Measurements from ENCODE around the gene E2F7. TPM values are rescaled to one million over a fixed set of nuclear protein-coding genes. Genes with fewer than 3 reads are reported as not detected.

E2F7 gene
- total RNA-seq, 1 donor from 2014 or later: 26.2 TPM

GRCh38 chr12:77023501-77023900 is 41.9 kb downstream of the E2F7 start:
- no peaks in the 10 kb centered on the region for H4K20me1 ChIP-seq (ENCODE audit: insufficient read depth, low read length)
- H3K36me3 Mint-ChIP-seq (ENCODE audit: low read depth, unreplicated experiment): peaks cover 20% of the 10 kb centered on the region
- no peak overlapping the region for H3K9ac ChIP-seq (ENCODE audit: low read length)
- H3K4me2 ChIP-seq (ENCODE audit: low read length): no peak overlapping the region
- H3K4me1 Mint-ChIP-seq (ENCODE audit: low read depth, unreplicated experiment): no peaks in the 10 kb centered on the region
- no peak for FAIRE-seq
- no peak overlapping the region for H2AFZ ChIP-seq (ENCODE audit: low read depth, low read length)
- H3K79me2 ChIP-seq (ENCODE audit: insufficient read depth, low read length): no peaks in the 10 kb centered on the region
- H3K27ac ChIP-seq (ENCODE audit: low read depth, low read length): no peak overlapping the region
- H3K9me3 Mint-ChIP-seq (ENCODE audit: unreplicated experiment): no peaks in the 10 kb centered on the region
- no peak overlapping the region for H3K27ac Mint-ChIP-seq (ENCODE audit: unreplicated experiment)
- TF ChIP-seq EZH2 (IDR thresholded peaks at IDR 0.05; ENCODE audit: insufficient read depth, low read length): no peak
- TF ChIP-seq CTCF (IDR thresholded peaks at IDR 0.05; ENCODE audit: insufficient read depth, low read depth, low read length): no peak
- H3K9me3 ChIP-seq (ENCODE audit: insufficient read depth, low read depth, low read length): no peaks in the 10 kb centered on the region
- no peak overlapping the region for H3K4me3 ChIP-seq (ENCODE audit: insufficient read depth, low read depth, low read length)
- H3K4me1 ChIP-seq (ENCODE audit: insufficient read depth, low read length): no peaks in the 10 kb centered on the region
- H3K36me3 ChIP-seq (ENCODE audit: insufficient read depth, low read length): peaks cover 79% of the 10 kb centered on the region
- no peak for DNase-seq (ENCODE audit: low read depth)
- H3K4me3 Mint-ChIP-seq (ENCODE audit: unreplicated experiment): no peak overlapping the region
- H3K27me3 Mint-ChIP-seq (ENCODE audit: low read depth, unreplicated experiment): no peaks in the 10 kb centered on the region
- H3K27me3 ChIP-seq (ENCODE audit: insufficient read depth, low read length): no peaks in the 10 kb centered on the region

DNA sequence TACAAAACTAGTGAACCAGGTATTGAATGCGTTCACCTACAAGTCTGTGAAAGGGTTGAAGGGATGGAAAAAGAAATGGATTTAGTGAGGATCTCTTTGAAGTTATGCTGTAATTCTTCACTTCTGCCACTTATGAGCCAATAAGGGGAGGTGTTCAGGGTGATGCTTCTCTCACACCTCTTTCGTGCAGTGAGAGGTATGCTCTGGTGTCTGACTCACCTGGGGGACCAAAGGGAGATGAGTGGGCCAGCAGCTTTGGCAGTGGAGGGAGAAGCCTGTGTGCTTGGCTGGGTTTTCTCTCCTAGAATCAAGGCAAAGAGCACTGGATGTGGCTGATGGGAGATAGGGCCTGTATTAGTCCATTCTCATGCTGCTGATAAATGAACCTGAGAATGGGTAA is 45.4 kb downstream of the E2F7 start:
- H3K27me3 ChIP-seq (ENCODE audit: insufficient read depth, low read length): no peaks in the 10 kb centered on the region
- TF ChIP-seq EZH2 (IDR thresholded peaks at IDR 0.05; ENCODE audit: insufficient read depth, low read length): no peak
- TF ChIP-seq CTCF (IDR thresholded peaks at IDR 0.05; ENCODE audit: insufficient read depth, low read depth, low read length): no peak
- H3K9me3 ChIP-seq (ENCODE audit: insufficient read depth, low read depth, low read length): no peaks in the 10 kb centered on the region
- Mint-ChIP-seq H3K36me3 (ENCODE audit: low read depth, unreplicated experiment) (peaks cover 21% of the 10 kb centered on the region), H3K9me3 (ENCODE audit: unreplicated experiment) (peaks cover 2% of the 10 kb centered on the region), H3K27ac (ENCODE audit: unreplicated experiment) (peak overlapping the region; percentile 19), H3K27me3 (ENCODE audit: low read depth, unreplicated experiment) (no peaks in the 10 kb centered on the region), H3K4me1 (ENCODE audit: low read depth, unreplicated experiment) (no peaks in the 10 kb centered on the region), H3K4me3 (ENCODE audit: unreplicated experiment) (no peak overlapping the region)
- no peak overlapping the region for H3K4me3 ChIP-seq (ENCODE audit: insufficient read depth, low read depth, low read length)
- H4K20me1 ChIP-seq (ENCODE audit: insufficient read depth, low read length): no peaks in the 10 kb centered on the region
- H3K27ac ChIP-seq (ENCODE audit: low read depth, low read length): no peak overlapping the region
- peaks cover 66% of the 10 kb centered on the region for H3K36me3 ChIP-seq (ENCODE audit: insufficient read depth, low read length)
- no peak overlapping the region for H3K9ac ChIP-seq (ENCODE audit: low read length)
- H2AFZ ChIP-seq (ENCODE audit: low read depth, low read length): no peak overlapping the region
- DNase-seq (ENCODE audit: low read depth) (no peak), FAIRE-seq (no peak)
- no peaks in the 10 kb centered on the region for H3K79me2 ChIP-seq (ENCODE audit: insufficient read depth, low read length)
- H3K4me1 ChIP-seq (ENCODE audit: insufficient read depth, low read length): no peaks in the 10 kb centered on the region
- no peak overlapping the region for H3K4me2 ChIP-seq (ENCODE audit: low read length)

DNA sequence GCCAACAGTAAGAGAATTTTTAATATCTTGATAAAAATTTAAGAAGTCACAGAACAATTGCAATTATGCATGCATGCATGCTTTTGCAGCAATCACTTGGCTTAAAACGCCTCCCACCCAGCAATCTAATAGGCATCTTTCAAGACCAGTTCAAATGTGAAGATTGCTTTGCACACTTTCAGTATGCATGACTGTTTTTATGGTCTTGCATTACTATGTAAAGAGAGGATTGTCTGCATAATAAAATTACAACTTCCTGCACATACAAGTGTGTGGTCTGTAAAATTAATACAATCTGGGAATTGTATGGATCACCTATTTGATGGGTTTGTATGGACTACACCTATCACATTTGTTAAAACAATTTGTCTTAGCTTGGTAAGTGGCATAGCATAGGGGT is 48.8 kb downstream of the E2F7 start:
- Histone ChIP-seq H3K4me1 (ENCODE audit: insufficient read depth, low read length) (no peaks in the 10 kb centered on the region), H3K9me3 (ENCODE audit: insufficient read depth, low read depth, low read length) (no peaks in the 10 kb centered on the region), H3K4me3 (ENCODE audit: insufficient read depth, low read depth, low read length) (no peak overlapping the region), H3K27ac (ENCODE audit: low read depth, low read length) (no peak overlapping the region), H2AFZ (ENCODE audit: low read depth, low read length) (no peak overlapping the region), H3K4me2 (ENCODE audit: low read length) (no peak overlapping the region), H3K79me2 (ENCODE audit: insufficient read depth, low read length) (no peaks in the 10 kb centered on the region), H3K36me3 (ENCODE audit: insufficient read depth, low read length) (peaks cover 36% of the 10 kb centered on the region), H4K20me1 (ENCODE audit: insufficient read depth, low read length) (no peaks in the 10 kb centered on the region), H3K9ac (ENCODE audit: low read length) (no peak overlapping the region), H3K27me3 (ENCODE audit: insufficient read depth, low read length) (no peaks in the 10 kb centered on the region)
- no peaks in the 10 kb centered on the region for H3K27me3 Mint-ChIP-seq (ENCODE audit: low read depth, unreplicated experiment)
- no peaks in the 10 kb centered on the region for H3K4me1 Mint-ChIP-seq (ENCODE audit: low read depth, unreplicated experiment)
- DNase-seq (ENCODE audit: low read depth) (no peak), FAIRE-seq (no peak)
- peaks cover 2% of the 10 kb centered on the region for H3K9me3 Mint-ChIP-seq (ENCODE audit: unreplicated experiment)
- TF ChIP-seq CTCF (IDR thresholded peaks at IDR 0.05; ENCODE audit: insufficient read depth, low read depth, low read length) (no peak), EZH2 (IDR thresholded peaks at IDR 0.05; ENCODE audit: insufficient read depth, low read length) (no peak)
- H3K4me3 Mint-ChIP-seq (ENCODE audit: unreplicated experiment): no peak overlapping the region
- H3K36me3 Mint-ChIP-seq (ENCODE audit: low read depth, unreplicated experiment): peaks cover 14% of the 10 kb centered on the region
- H3K27ac Mint-ChIP-seq (ENCODE audit: unreplicated experiment): no peak overlapping the region
